Prostate gland (tissue), 2 donors: ENCODE data around the gene ESD.

Source experiments
- CTCF ChIP-seq, 4 experiments: fragments of 200-600 bp in 2 of 4; fragments of 450-650 bp in 2 of 4; sonication (generic) in 2 of 4; IDR thresholded peaks; 1 replicate in 3 of 4; 2 replicates in 1 of 4; pipeline ENCODE4 v1.5.1; 2016 to 2019; ENCODE audit warnings: antibody characterized with exemption in 4 of 4, mild to moderate bottlenecking in 2 of 4, moderate library complexity in 2 of 4
- POLR2A ChIP-seq: fragments of 450-650 bp; IDR thresholded peaks from one replicate; pipeline ENCODE4 v1.6.1; 2016; ENCODE audit warnings: antibody characterized with exemption, mild to moderate bottlenecking
- POLR2AphosphoS5 ChIP-seq: sonication (generic); formaldehyde crosslinking; IDR thresholded peaks from one replicate; pipeline ENCODE4 v1.6.1; 2017; ENCODE audit warnings: antibody characterized with exemption

GRCh38 chr13:46804391-46804815 is 7.4 kb upstream of the ESD start:
- TF ChIP-seq CTCF (IDR thresholded peaks at IDR 0.05) (no peak), POLR2A (no peak), POLR2AphosphoS5 (no peak)
